IPS DF 6.9 (cell line): ENCODE data around the gene FBN1.

Source experiments
- DNase-seq: peaks from one replicate; pipeline ENCODE4 v3.0.0-alpha.2; 2013; ENCODE audit warnings: low read depth, low spot score
- H3K27ac ChIP-seq: one replicate; pipeline ENCODE4 v1.5.1; 2013; ENCODE audit warnings: low read length, control low read depth
- H3K27me3 ChIP-seq: 2 replicates; pipeline ENCODE4 v1.6.1; 2013; ENCODE audit warnings: mild to moderate bottlenecking, low read length; ENCODE audit not compliant: control insufficient read depth, insufficient read depth
- H3K36me3 ChIP-seq: 2 replicates; pipeline ENCODE4 v1.6.1; 2013; ENCODE audit warnings: low read length; ENCODE audit not compliant: control insufficient read depth, insufficient read depth
- H3K4me1 ChIP-seq: 2 replicates; pipeline ENCODE4 v1.6.1; 2013; ENCODE audit warnings: low read length; ENCODE audit not compliant: control insufficient read depth, insufficient read depth
- H3K4me3 ChIP-seq: 2 replicates; pipeline ENCODE4 v1.5.1; 2013; ENCODE audit warnings: mild to moderate bottlenecking, low read length
- H3K9me3 ChIP-seq: 2 replicates; pipeline ENCODE4 v1.6.1; 2013; ENCODE audit warnings: low read length, inconsistent platforms; ENCODE audit not compliant: control insufficient read depth, insufficient read depth
- WGBS: extraction: QIAGEN DNeasy Blood & Tissue Kit; methylation state at CpG from one replicate; pipeline ENCODE4 v1.1.7; 2013; ENCODE audit warnings: mixed read lengths, missing lambda C conversion rate; ENCODE audit not compliant: insufficient read length, insufficient coverage; 5-methylcytosine and 5-hydroxymethylcytosine counted together

FBN1 gene

DNA sequence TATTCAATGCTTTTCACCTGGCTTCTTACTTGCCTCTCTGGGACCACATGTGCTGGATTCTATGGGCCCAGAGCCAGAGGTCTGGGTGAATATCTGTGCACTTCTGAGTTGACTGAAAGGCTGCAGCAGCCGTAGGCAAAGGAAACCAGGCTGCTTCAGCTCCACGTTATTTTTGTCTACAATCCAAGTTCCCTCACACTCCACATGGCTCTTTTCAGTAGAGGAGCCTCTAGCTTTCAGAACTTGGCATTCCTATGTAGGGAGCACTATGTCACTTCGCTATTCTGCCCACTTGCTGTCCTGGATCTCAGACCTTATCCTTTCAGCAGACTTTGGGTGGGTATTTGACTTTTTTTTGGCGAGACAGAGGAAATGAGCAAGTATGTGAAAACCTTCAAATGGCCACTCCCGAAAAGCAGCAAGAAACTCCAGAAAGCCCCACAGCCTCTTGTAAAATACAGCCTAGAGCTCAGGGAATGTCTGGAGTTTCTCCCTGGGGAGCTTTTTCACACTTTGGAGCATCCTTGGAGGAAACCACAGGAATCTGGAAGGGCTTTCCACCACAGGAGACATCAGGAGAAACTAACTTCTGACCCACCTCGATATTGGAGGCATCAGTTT is 233.4 kb downstream of the FBN1 start:
- no peaks in the 10 kb centered on the region for H3K36me3 ChIP-seq
- WGBS = no CpG with 5 or more reads among the region's 6 CpGs
- no peak for DNase-seq

DNA sequence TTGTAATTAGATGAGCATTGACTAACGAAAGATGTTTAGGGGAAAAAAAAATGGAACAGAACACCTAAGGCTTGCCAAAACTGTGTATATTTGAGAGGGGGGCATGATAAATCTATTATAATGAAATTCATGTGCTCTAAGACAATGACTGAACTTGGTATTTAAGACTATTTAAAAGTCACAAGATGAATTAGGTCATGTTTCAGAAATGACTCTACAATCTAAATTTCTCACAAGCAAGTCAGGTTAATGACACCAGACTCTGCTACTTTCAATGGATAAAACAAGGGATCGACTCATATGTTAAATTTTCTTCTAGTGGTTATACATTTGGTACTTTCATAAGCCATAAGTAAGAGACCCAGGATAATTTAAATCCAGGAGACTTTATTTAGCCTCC is 235.9 kb downstream of the FBN1 start:
- no peaks in the 10 kb centered on the region for H3K36me3 ChIP-seq
- no peak for DNase-seq
- no CpG with 5 or more reads among the region's 2 CpGs for WGBS
- no peak overlapping the region for H3K4me3 ChIP-seq
- H3K4me1 ChIP-seq = no peaks in the 10 kb centered on the region
- H3K9me3 ChIP-seq = no peaks in the 10 kb centered on the region
- no peak overlapping the region for H3K27ac ChIP-seq
- H3K27me3 ChIP-seq = no peaks in the 10 kb centered on the region

More for the DNA sequence above, 233.4 kb downstream of the FBN1 start:
- H3K27me3 ChIP-seq = no peaks in the 10 kb centered on the region
- H3K27ac ChIP-seq = no peak overlapping the region
- no peak overlapping the region for H3K4me3 ChIP-seq
- no peaks in the 10 kb centered on the region for H3K9me3 ChIP-seq
- no peaks in the 10 kb centered on the region for H3K4me1 ChIP-seq

DNA sequence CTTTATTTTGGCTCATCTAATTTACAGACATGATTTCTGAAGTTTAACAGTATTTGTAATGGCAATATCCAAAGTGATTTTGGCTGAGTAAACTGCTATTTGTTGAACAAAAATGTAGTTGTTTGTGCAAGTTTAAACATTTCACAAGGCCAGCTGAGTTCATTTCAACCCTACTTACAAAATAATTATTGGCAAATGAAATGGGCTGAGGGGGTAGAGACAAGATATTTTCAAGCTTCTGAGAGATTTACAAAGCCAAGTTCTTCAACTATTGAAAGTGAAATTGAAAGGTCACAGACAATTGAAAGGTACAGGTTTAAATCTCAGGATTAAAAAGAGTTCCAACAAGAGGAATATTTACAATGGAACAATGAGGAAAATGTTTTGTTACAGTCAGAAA is 237.2 kb downstream of the FBN1 start:
- Histone ChIP-seq H3K4me3 (no peak overlapping the region), H3K4me1 (no peaks in the 10 kb centered on the region), H3K36me3 (no peaks in the 10 kb centered on the region), H3K9me3 (no peaks in the 10 kb centered on the region), H3K27me3 (no peaks in the 10 kb centered on the region), H3K27ac (no peak overlapping the region)
- no peak for DNase-seq

DNA sequence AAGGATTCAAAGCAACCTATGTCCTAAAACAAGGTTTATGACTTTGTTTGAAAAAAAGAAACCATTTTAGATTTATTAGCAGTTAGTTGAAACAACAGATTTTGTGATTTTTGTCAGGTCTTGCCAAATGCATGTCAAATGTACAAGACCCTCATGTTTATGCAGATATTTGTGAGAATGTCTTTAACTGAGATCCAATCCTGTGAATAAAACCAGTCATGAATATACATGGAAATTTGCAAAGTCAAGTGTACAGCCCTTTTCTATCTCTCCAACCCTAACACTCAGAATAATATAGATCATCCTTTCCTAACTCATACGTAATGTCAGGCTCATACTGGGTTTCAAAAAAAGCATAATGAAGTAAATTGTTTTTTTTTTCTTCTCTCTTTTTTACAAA is 237.9 kb downstream of the FBN1 start:
- no peaks in the 10 kb centered on the region for H3K36me3 ChIP-seq
- no peak for DNase-seq
- no peaks in the 10 kb centered on the region for H3K9me3 ChIP-seq
- no peak overlapping the region for H3K4me3 ChIP-seq
- no peaks in the 10 kb centered on the region for H3K4me1 ChIP-seq
- H3K27me3 ChIP-seq = no peaks in the 10 kb centered on the region
- WGBS = no CpG with 5 or more reads among the region's 1 CpG
- H3K27ac ChIP-seq = no peak overlapping the region

DNA sequence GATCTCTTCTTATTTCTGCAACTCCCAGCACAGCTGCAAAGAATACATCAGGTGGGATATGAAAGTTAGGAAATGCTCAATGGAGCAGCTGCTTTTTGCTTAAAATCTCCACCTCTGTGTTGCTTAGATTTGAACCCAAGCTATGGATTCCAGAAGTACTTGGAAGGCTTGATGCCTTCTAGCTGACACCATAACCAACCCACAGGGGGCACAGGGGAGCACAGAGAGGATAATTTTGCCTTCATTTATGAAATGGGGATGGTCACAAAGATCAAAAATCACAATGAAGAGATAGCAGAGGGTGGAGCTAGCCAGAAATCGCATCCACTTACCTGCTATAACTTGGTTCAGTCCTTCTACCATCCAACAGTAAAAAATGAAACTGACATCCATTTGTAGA is 238.6 kb downstream of the FBN1 start:
- H3K27me3 ChIP-seq = no peaks in the 10 kb centered on the region
- no CpG with 5 or more reads among the region's 1 CpG for WGBS
- no peaks in the 10 kb centered on the region for H3K4me1 ChIP-seq
- H3K27ac ChIP-seq = no peak overlapping the region
- DNase-seq = no peak
- no peak overlapping the region for H3K4me3 ChIP-seq
- H3K9me3 ChIP-seq = no peaks in the 10 kb centered on the region
- H3K36me3 ChIP-seq = no peaks in the 10 kb centered on the region

DNA sequence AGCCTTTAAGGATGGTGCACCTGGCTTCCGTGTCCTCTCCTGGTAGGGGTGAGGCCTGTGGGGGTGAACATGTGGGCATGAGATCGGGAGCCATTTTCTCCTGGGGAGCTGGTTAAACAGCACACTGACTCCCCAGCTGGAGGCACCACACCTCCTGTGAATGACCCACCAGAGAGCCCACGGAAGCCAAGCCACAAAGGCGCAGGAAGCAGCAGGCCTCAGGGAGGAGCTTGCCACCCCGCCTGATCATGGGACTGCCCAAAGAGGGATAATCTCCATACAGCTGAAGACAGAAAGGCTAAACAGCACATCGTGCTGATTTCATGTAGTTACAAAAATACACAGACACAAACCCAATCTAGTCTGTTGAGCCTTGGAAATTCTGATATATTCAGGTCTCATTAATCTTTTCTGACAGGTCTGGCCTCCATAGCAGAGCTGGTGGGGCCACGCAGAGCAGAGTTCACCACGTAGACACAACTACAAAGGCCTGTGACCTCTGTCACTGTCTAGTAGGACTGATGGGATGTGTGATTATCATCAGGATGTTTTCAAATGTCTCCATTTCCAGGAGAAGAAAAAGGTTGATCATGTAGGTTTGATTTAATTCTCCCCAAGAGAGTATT is 239.1 kb downstream of the FBN1 start:
- Histone ChIP-seq H3K9me3 (no peaks in the 10 kb centered on the region), H3K27ac (no peak overlapping the region), H3K4me1 (no peaks in the 10 kb centered on the region), H3K27me3 (no peaks in the 10 kb centered on the region), H3K36me3 (no peaks in the 10 kb centered on the region), H3K4me3 (no peak overlapping the region)
- DNase-seq = no peak
- WGBS = no CpG with 5 or more reads among the region's 8 CpGs

DNA sequence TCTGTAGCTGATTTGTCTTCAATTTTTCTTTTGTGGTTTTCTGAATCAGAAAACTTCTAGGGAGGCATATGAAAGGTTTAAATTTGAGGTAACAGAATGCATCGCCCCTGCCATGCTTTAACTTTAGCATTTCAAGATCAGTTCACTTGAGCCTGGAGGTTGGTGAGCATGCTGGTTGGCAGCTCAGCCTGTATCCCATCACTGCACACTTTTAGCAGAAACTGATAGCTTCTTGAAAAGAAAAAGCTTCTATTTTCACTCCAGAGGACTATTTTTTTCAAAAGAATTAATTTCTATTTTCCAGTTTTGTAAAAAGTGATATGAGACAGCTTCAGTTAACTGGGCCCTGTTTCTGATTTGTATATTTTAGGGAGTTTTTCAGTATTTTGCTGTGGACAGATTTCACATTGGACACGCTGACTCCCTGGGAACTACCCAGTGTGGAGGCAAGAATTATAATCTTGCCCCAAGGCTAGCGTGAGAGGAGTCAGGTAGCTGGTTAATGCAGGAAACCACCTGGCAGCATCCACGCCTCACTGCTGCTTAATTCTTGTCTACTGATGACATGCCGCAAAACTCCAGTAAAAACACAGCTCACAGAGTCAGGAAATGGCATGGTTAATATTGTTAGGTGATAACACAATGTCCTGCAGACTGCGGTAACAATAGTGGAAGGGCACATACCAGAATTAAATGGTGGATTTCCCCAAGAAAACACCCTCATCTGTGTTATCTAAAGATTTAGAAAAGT is 242.9 kb downstream of the FBN1 start:
- no peak overlapping the region for H3K27ac ChIP-seq
- H3K27me3 ChIP-seq = no peaks in the 10 kb centered on the region
- WGBS = no CpG with 5 or more reads among the region's 6 CpGs
- DNase-seq = no peak
- H3K4me1 ChIP-seq = no peaks in the 10 kb centered on the region
- no peaks in the 10 kb centered on the region for H3K36me3 ChIP-seq
- H3K4me3 ChIP-seq = no peak overlapping the region
- no peaks in the 10 kb centered on the region for H3K9me3 ChIP-seq

DNA sequence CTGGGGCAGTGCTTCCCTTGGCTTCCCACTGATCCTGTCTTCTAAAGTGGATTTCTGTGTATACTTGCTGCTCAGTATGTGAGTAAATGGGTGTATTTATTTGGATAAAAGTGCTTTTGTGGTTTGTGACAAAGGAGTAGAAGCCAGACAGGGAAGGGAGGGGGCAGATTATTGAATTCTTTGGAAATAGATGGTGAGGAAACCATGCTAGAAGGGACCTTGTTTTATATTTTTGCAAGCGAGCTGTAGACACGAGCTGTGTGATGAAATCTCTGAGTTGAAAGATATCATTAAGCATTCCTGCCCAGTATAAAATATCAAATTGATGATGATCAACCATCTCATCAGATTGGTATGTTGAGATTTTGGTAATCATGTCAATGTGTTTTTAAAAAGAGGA is 245.4 kb downstream of the FBN1 start:
- no peaks in the 10 kb centered on the region for H3K36me3 ChIP-seq
- no peaks in the 10 kb centered on the region for H3K4me1 ChIP-seq
- no peak for DNase-seq
- no peak overlapping the region for H3K27ac ChIP-seq
- no CpG with 5 or more reads among the region's 2 CpGs for WGBS
- H3K27me3 ChIP-seq = no peaks in the 10 kb centered on the region
- no peaks in the 10 kb centered on the region for H3K9me3 ChIP-seq
- no peak overlapping the region for H3K4me3 ChIP-seq

DNA sequence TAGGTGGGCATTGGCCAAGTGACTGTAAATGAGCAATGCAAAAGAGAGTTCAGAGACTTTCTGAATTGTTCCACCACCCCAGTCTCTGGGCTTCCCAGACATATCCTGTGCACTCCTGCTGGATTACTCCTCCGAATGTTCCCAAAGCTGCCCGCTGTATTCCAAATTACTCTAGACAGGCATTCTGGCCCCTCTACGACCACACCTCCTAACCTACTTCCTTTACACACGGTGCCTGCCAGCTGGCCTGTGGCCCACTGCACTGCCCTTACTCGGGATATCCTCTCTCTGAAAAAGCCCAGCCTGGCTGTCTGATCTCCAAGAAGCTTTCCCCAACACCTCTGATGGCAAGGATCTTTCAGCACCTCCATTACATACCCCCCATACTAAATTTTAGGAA is 247.7 kb downstream of the FBN1 start:
- H3K4me3 ChIP-seq = no peak overlapping the region
- no peaks in the 10 kb centered on the region for H3K36me3 ChIP-seq
- H3K9me3 ChIP-seq = no peaks in the 10 kb centered on the region
- no CpG with 5 or more reads among the region's 5 CpGs for WGBS
- no peak overlapping the region for H3K27ac ChIP-seq
- no peaks in the 10 kb centered on the region for H3K27me3 ChIP-seq
- no peak for DNase-seq
- H3K4me1 ChIP-seq = no peaks in the 10 kb centered on the region

DNA sequence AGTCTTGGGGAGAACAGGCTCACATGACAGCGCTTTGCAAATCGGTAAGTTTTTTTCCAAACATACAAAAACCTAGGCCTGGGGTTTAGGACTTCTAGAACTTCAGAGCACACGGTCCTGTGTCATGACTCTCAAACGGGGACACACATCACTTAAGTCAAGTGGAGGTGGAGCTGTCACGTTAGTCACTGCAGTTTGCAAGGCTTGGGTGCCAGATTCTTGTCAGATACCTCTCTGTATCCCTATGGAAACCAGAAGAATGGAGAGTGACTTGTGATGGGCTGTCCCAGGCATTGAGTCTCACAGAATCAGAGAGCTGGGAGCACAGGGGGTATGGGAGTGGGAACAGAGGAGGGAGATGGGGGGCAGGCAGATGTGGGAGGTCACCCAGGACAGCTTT is 249.5 kb downstream of the FBN1 start:
- no peaks in the 10 kb centered on the region for H3K4me1 ChIP-seq
- H3K9me3 ChIP-seq = no peaks in the 10 kb centered on the region
- no peaks in the 10 kb centered on the region for H3K36me3 ChIP-seq
- WGBS = no CpG with 5 or more reads among the region's 5 CpGs
- no peak for DNase-seq
- H3K4me3 ChIP-seq = no peak overlapping the region
- no peaks in the 10 kb centered on the region for H3K27me3 ChIP-seq
- H3K27ac ChIP-seq = no peak overlapping the region
